Stimulated activated CD8-positive, alpha-beta memory T cell treated with anti-CD3 and anti-CD28 coated beads, Interleukin-7, amount 100 ng/mL, for 48 hours (primary cell): Measurements from ENCODE around the gene DDIT4L.
"Not testable (repeated sequence)": the region's sequence is repeated elsewhere in the genome, so short reads cannot be mapped to it uniquely, and the experiment has no call there.

Source experiments
- DNase-seq, 2 donors: peaks; one replicate each; pipeline ENCODE4 v3.0.0-alpha.2; 2020; ENCODE audit warnings: low read depth in 1 of 2; ENCODE audit errors: extremely low read depth in 1 of 2

DDIT4L gene

GRCh38 chr4:100166297-100167039, 23.8 kb downstream of the DDIT4L start:
- no peak for DNase-seq

GRCh38 chr4:100165809-100166208, 24.5 kb downstream of the DDIT4L start:
- DNase-seq, result no peak

- no peak for DNase-seq
Observed at GRCh38 chr4:100164808-100165760, 25.2 kb downstream of the DDIT4L start.

- DNase-seq, result no peak
Observed at GRCh38 chr4:100162027-100162685, 28.1 kb downstream of the DDIT4L start.

GRCh38 chr4:100149190-100149589, 41.1 kb downstream of the DDIT4L start:
- DNase-seq, result no peak

GRCh38 chr4:100147684-100148083, 42.6 kb downstream of the DDIT4L start:
- DNase-seq, result no peak

GRCh38 chr4:100147198-100147597, 43.1 kb downstream of the DDIT4L start:
- no peak for DNase-seq

GRCh38 chr4:100146756-100147155, 43.5 kb downstream of the DDIT4L start:
- no peak for DNase-seq

GRCh38 chr4:100137320-100137719, 52.9 kb downstream of the DDIT4L start:
- not testable (repeated sequence) for DNase-seq
